RCC 7860 (cell line): Measurements from ENCODE around the gene PLXNB2.

Experiments used
- DNase-seq: peaks from one replicate; pipeline ENCODE4 v3.0.0-alpha.2; 2015; ENCODE audit warnings: low spot score
- FAIRE-seq: peaks from 2 replicates; lab custom pipeline; 2012; peaks lifted over from hg19 to GRCh38; lab: Jason Lieb, UNC

The PLXNB2 gene

DNA sequence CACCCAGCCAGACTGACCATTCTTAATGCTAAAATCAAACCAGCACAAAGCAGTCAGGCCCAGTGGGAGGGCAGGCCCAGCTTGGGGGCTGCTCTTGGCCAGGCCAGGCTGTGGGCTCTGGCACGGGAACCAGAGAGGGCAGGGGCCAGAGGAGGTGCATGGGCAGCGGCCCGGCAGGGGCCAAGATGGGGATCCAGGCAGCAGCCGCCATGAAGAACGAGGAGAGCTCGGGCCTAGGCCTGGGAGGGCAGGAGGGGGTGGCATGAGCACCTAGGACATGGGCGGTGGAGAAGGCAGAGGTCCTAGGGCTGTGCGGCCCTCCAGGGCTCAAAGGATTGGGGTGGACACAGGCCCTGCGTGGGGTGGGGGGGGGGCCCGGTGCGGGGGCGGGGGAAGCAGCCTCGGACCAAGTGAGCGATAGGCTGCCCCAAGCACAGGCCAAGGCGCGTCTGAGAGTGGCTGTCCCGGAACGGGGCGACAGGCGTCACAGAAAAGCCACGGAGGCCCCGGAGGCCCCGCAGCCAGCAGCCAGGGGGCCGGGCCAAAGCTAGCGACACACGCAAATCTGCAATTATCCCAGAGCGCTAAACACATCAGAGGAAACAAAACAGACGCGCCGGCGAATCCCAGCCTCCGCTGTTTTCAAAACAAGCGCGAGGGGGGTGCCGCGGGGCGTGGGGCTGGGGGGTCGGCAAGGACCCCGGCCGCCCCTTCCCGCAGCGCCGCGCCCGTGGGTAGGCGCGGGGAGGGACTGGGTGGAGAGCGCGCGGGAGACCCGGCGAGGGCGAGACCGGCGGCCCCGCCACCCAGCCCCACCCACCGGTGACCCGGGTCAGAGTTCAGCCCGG lies 8.3 kb downstream of the PLXNB2 start:
- FAIRE-seq, result no peak

GRCh38 chr22:50298266-50298637 lies 9.2 kb downstream of the PLXNB2 start:
- FAIRE-seq, result no peak
- DNase-seq, result no peak

More for the DNA sequence above, 8.3 kb downstream of the PLXNB2 start:
- no peak for DNase-seq

DNA sequence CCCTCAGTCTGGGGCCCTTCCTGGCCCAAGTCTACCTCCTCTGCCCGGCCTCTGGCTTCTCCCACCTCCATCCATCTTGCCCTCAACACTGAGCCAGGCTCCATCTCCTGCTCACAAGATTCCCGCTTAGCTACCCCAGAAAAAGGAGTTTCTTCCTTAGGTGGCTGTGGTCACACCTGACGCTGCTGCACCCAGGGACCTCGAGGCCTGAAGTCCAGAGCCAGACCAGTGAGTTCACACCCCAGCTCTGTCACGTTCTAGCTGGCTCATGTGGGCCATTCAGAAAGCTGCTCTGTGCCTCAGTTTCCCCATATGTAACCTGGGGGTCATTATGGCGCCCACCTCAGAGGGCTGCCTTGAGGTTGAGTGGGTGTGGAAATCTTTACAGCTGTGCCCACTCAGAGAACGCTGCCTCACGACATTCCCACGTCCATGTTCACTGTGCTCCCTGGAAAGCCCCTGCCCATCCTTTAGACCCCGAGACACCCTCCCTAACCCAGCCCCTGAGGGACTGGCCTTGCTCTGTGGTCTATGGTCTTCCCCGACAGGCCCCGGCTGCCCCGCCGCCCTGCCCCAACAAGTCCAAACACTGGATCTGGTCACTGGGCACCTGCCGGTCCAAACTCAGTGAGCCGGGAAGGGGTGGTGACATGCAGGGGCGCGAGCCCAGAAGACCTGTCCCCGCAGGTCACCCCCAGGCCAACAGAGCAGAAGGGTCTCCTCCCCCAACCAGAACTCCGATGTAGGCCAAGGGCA lies 9.8 kb downstream of the PLXNB2 start:
- FAIRE-seq (no peak), DNase-seq (no peak)

- FAIRE-seq (no peak), DNase-seq (no peak)
Observed at GRCh38 chr22:50296658-50297490, 10.6 kb downstream of the PLXNB2 start.

DNA sequence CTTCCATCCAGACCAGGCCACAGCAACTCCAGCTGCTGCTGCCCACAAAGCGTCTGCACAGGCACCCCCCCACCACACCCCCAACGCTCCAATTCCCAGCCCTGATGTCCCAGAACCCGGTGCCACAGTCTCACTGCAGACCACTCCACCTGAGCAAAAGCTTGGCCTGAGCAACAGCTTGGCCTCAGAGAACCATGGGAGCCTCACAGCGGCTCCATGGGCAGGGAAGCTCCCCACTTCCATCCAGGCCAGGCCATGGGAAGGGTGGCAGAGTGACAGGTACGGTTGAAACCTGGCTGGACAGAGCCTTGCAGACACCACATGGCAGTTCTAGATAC lies 13.2 kb downstream of the PLXNB2 start:
- DNase-seq (no peak), FAIRE-seq (no peak)

GRCh38 chr22:50293441-50294318 lies 13.8 kb downstream of the PLXNB2 start:
- DNase-seq (peak; percentile 79), FAIRE-seq (no peak)

- DNase-seq, result peak; percentile 51
- no peak for FAIRE-seq
Observed at GRCh38 chr22:50292643-50293440, 14.6 kb downstream of the PLXNB2 start.

DNA sequence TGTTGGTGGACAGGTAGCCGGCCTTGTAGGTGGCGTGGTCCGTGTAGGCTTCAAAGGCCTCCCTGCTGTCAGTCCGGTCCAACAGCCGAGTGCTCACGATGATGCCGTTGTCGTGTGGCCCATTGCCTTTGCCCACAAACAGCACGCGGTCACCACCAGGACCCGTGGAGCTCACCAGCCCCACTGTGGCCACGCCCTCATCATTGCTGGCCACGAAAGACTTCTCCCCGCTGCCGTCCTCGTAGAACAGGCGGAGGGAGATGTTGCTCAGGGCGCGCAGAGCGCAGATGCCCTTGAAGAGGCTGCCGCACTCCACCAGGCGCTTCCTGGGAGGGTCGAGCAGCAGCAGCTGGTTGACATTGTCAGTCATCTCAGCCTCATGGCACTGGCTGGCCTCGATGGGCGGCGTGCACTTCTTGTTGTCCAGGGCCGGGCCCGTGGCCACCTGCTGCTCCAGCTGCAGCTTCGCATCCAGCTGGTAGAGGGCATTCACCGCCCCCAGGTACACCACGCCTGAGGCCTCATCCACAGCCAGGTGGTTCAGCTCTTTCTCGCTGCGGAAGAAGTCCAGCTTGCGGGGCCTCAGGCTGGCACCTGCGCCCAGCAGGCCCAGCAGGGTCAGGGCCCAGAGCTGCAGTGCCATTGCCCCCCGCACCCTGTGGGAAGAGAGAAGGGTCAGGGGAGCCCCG lies 17.4 kb downstream of the PLXNB2 start:
- DNase-seq, result no peak
- FAIRE-seq, result no peak

DNA sequence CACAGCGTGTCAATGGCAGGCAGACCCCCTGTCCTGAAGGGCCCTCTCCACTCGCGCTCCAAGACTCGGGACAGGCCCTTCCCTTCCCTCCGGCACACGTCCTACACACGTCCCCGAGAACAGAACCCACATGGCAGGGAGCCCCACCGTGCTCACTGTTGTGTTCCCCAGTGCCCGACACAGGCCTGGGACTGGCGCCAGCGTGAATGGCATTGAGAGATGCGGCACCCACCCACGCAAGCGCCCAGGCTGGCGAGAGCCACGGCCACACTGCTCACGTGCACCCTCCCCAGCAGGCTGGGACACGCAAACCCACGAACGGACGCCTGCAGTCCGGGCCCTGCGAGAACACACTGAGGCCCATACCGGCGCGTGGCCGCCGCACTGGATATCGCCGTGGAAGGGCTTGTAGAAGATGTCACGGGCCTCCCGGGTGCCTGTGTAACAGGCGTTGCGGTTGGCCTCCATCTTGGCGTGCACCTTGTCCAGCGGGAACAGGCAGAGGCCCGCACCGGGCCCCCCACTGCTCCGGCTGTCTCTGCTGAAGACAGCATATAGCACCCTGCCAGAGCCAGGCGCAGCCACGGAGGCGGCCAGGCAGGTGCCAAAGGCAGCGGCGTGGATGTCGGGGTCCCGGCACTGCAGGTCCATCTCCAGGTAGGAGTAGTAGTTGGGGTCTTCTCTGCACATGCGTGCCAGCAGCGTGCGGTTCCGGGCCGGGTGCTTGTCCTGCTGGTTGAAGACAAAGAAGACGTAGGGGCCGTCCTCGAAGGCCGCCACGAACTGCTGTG lies 18.1 kb downstream of the PLXNB2 start:
- FAIRE-seq (no peak), DNase-seq (no peak)

DNA sequence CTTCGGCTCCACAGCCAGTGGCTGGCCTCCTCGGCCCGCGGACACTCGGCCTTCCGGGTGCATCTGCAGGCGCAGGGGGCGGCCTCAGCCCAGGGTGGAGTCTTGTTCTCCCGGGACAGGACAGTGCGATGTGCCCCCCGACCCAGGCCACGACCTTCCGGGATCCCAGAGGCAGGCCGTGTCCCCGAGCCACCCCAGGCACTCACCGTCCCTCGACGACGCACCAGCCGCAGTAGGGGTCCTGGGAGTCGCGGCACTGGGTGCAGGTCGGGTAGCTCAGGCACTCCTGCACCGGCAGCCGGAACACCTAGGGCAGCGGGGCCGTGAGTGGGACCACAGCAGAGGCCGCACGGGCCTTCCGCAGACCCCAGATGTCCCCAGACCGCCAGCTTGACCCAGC lies 19.7 kb downstream of the PLXNB2 start:
- FAIRE-seq (no peak), DNase-seq (no peak)

- no peak for DNase-seq
- FAIRE-seq, result no peak
Observed at GRCh38 chr22:50286701-50287318, 20.6 kb downstream of the PLXNB2 start.

DNA sequence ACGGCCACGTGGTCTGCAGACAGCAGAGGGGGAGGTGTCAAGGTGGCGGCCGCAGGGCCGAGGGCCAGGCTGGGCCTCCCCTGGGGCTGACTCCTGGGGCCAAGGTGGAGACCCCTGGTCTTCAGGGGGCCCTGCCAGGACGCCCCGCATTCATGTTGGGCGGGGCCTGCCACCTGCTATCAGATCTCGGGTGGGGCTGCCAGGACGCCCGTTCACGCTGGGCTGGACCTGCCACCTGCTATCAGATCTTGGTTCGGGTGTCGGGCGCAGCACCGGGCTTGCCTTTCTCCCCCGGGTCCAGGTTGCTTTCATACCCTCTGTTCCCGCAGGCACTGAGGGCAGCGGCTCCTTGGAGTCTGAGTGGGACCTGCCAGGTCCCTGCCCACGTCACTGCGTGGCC lies 21.2 kb downstream of the PLXNB2 start:
- FAIRE-seq (no peak), DNase-seq (no peak)

GRCh38 chr22:50285568-50286229 lies 21.7 kb downstream of the PLXNB2 start:
- DNase-seq, result no peak
- FAIRE-seq, result no peak

- DNase-seq (no peak), FAIRE-seq (no peak)
Observed at GRCh38 chr22:50284479-50284878, 23.0 kb downstream of the PLXNB2 start.

- DNase-seq (no peak), FAIRE-seq (no peak)
Observed at GRCh38 chr22:50283821-50284220, 23.6 kb downstream of the PLXNB2 start.

DNA sequence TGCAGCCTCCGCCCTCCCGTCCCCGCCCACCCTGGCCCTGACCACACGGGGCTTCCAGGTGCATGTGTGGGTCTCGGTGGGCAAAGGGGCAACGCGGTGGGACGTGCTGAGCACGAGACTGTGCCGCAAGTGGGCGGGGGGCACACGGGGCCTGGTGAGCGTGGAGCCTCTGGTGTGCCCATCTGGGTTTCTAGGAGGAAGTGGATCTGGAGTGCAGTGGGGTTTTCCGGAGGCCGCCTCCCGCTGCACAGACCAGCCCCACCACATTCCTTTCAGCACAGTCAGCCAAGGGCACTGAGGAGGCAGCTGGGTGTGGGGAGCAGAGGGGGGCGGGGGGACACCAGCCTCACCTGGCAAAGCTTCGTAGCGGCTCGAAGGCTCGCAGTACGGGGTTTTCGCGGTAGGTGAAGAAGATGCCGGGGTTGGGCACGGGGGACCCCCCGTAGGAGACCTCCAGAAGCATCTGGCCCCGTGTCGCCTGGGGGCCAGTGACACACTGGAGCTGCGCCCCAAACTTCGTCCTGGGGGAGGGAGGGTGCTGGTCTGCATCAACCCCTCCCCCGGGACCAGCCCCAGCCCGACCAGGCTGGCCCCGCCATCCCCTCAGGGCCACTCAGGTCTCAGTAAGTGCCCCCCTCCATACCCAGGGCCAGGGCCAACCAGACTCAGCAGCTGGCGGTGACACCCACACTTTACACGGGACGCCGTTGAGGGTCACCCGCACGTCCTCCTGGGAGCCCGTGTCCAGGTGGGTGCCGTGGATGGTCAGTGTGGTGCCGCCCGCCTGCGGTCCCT lies 24.9 kb downstream of the PLXNB2 start:
- FAIRE-seq (peak; percentile 73), DNase-seq (peak; percentile 88)

DNA sequence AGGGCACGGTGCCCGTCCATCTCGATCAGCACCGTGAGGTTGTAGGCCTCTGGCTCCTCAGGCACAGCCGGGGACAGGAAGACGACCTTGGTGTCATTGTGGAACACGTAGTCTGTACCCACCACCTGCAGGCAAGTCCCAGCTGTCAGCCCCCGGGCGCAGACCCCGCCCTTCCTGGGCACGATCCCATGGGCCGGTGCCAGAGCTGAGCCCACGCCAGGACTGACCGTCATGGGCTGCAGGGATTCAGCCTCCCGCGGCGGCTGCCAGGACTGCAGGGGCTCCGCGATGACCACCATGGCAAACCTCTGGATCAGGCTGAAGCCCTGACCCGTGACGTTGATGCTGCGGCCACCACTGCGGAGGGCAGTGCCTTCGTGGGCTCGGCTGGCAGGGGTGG lies 25.5 kb downstream of the PLXNB2 start:
- peak; percentile 60 for DNase-seq
- FAIRE-seq, result no peak
